Myocyte (in vitro differentiated cells): ENCODE data around the gene HHAT. TPM values are rescaled to one million over a fixed set of nuclear protein-coding genes. Genes with fewer than 3 reads are reported as not detected.

ENCODE experiments used
- DNase-seq: peaks from one replicate; pipeline ENCODE4 v3.0.0-alpha.2; 2012; ENCODE audit warnings: low read depth
- total RNA-seq: library from RNA; depleted of rRNA; stranded (reverse); fragments of >200 nt; gene quantifications from 2 replicates; pipeline ENCODE4 v1.2.3, GENCODE V29; 2014

Gene HHAT
- total RNA-seq, 1 donor from 2014 or later, result 24.8 TPM

DNA sequence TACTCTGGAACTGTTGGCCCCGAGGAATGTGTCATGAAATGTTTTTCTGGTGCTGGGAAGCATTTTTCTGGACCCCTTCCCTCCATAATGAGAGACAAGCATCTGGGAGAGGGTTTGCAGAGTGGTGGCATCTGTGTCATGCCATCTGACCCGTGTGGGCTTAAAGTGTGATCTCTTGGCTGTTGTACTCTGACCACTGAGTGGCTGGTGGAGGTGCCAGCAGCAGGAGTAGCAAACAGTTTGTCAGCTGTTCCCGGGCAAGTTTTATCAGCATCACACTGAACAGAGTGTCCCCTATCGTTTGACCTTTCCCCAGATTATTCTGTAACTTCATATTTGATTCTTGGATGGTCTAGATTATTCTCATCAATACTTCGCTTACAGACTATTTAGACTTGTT lies 150.1 kb downstream of the HHAT start:
- peak; percentile 85 for DNase-seq

DNA sequence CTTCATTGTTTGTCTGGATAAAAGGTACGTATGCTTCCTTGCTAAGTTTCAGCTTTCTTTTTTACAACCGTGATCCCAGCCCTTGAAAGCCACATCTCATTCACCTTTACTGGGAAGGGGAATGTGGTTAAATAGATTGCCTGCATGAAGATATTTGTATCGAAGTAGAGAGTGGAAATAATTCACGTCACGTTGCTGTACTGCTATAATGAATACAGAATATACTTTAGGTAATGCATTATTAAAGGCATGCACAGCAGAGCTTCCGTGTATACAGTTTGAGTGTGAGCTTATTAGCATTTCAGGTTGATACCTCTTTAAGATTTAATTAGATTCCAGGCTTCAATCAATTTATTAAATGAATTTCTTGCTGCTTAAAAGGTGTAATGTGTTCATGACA lies 153.8 kb downstream of the HHAT start:
- no peak for DNase-seq

DNA sequence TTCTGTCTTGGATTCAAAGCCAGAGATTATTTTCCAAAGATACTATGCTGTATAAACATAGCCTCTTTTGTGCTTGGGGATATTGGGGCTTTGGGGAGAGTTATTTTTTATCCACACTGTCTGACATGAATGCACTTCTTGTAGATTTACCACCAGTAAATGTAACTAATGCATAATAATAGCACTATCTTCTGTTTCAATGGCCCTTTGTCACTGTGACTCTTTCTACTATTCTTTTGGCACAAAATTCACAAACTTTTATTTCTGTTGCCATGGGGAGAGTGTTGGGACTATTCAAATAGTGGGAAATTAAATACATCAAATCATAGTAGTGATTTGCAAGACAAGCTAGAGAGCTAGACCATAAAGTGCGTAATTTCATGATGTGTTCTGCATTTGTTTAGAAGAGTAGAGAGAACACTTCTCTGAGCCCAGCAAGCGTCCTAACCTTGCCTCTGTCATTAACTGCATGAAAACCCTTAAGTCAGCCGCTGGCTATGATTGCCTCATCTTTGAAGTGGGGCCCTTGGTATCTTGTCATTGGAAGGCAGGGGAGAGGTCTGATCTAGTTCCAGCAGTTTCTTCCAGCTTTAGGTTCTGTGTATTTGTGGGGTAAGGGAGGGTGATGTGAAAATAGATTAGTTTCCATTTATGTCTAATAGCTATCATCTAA lies 154.4 kb downstream of the HHAT start:
- DNase-seq, result no peak

DNA sequence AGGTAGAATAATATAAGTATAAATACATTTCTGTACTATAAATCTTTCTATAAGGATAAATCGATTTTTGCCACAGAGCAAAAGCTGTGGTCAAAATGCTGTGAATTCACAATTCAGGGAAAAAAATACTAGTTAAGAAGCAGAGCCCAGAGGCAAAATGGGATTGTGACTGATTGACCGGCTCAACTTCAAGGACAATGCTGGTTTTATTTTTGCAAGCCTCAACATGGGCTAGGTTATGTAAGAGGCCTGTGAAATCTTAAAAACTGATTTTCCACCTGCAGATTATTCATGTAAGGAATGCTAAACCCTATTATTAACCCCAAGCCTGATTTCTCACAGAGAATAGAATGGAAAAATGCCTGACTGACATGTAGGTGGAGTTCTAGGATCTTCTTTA lies 155.1 kb downstream of the HHAT start:
- no peak for DNase-seq

- no peak for DNase-seq
Measured at GRCh38 chr1:210487021-210487420, 158.3 kb downstream of the HHAT start.

GRCh38 chr1:210489491-210489890 lies 160.8 kb downstream of the HHAT start:
- DNase-seq, result no peak

DNA sequence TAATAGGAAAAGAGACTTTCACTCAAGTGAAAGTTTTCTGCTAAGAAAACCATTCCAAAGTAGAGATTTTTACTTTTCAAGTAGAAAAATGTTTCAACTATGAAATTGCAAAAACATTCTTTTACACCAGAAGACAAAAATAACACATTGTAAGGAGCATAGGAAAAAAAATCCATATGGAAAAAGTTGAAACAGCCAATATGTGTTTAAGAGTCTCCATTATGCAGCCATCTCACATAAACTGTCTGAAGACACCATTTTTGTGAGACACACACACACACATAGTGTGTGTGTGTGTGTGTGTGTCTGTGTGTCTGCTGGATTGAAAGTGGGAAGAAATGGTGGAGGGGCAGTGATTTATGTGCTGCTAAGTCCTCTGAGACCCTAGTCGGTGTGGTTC lies 162.1 kb downstream of the HHAT start:
- no peak for DNase-seq

DNA sequence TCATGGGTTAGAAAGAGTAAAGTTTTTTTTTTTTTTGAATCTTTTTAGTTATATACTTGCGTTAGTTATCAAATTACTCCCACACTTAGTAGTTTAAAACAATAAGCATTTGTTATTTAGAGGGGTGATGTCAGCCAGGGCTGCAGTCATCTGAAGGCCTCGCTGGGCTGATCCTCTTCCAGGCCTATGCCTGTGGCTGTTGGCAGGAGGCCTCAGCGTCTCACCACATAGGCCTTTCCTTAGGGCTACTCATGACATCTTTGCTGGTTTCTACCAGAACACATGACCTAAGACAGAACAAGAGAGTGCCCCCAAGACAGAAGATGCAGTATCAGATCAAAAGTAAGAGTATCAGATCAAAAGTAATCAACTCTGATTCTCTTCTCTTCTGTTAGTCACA lies 167.4 kb downstream of the HHAT start:
- DNase-seq, result peak; percentile 88

GRCh38 chr1:210499956-210500355 lies 171.3 kb downstream of the HHAT start:
- peak; percentile 79 for DNase-seq

DNA sequence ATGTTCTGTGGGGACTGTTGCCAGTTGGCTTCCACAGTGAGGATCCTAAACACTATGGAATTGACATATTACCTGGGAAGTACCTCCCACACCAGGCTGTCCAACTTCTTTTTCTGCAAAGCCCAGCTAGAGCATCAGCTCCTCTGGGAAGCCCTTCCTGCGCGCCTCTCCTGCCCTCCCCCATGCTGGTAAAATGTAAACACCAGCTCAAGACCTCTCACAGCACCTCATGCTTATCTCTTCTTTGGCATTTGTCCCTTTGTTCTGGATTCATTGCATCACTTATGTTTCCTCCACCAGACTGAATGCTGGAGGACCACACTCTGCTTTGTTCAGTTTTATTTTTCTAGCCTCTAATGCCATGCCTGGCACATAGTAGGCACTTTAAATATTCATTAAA lies 172.1 kb downstream of the HHAT start:
- DNase-seq, result no peak

DNA sequence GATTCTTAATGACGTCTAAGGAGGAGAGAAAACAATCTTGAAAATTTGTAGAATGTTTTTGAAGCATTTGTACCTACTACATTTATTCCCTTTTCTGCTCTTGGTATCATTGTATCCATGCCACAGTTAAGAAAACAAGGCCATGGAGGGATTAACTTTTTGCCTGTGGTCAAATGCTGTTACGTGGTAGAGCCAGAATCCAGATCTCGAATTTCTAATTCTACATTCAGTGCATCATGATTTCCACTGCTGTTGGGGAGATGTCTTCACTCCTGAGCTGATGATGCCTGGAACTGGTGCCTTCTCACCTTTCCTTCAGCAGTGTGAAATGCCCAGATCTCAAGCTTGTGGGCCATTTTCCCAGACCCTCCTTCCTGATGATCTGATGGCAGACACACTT lies 175.6 kb downstream of the HHAT start:
- peak; percentile 60 for DNase-seq

DNA sequence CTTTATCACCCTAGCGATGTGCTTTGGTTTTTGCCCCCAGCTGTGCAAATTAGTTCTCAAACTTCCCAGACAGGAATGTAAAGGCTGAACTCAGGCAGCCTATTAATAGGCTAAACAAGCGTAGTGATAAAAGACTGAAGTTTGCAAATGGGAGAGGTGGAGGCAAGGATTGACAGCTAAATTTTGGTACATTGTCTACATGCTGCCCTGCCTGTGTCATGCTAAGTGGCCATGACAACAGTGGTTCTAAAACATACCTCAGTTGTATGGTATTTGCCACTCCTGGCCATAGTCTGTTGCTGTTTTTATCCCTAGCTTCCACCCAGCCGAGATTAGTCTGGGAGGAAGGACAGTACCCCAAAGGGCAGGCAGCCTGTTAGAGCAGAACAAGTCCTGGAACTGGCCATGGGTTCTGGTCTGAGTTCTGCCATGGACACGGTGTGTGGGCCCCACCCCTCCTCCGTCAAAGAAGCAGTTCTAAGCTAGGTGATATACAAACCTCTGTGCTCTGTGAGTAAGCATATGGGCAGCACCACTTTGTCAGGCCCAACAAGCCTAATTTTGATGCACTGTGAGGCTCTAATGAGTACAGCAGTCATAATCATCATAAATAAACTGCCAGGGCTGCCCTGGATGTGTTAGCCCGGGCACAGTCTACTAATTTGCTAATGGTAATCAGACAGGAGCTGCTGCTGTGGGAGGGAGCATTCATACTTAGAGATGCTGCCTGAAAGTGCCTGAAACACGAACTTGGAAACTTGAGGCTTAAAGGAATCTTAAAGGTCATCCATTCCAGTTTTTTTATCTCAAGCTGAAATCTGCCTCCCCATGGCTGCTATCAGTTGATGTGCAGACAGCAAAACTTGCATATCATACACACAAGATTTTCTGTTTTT lies 177.1 kb downstream of the HHAT start:
- DNase-seq, result peak; percentile 74

DNA sequence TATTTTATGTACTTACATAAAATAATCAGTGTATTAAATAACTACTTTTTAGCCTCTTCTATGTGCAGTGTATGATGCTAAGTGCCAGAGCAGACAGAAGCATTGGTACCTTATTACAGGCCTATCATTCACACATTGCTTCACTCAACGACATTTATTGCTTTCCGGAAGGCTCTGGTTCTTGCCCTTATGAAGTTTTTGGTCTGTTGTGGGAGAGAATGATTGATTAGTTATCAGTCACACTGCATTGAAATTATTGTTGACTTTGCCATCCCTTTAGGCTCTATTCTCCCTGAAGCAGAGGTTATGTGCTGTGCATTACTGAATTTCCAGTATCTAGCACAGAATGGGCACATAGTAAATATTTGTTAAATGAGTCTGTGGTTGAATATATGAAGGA lies 178.0 kb downstream of the HHAT start:
- DNase-seq, result no peak

DNA sequence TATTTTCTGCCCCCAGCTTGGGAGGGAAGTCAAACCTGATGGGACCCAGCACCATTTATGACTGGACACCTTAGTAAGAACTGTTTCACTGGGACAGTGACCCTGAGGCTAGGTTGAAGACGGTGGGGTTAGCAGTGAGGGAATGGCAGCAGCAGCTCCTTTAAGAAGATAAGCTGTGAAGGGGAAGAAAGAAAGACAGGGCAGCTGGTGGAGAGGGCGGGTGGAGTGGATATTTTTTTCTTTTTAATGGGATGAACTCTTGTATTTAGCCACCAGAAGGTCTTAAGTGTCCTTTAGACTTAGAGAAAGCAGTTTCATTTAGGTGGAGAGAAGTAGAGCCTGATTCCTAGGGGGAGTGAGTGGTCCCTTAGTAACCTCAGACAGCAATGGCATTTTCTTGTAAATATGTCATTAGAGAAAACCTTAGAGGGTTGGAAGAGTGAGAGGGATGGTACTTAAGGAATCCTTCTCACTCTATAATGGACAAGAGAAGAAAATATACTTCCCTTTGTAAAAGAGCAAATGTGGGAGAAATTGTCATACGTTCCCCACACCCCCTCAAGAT lies 187.5 kb downstream of the HHAT start:
- no peak for DNase-seq

- no peak for DNase-seq
Measured at GRCh38 chr1:210516697-210517459, 188.2 kb downstream of the HHAT start.

- no peak for DNase-seq
Measured at GRCh38 chr1:210523830-210524229, 195.1 kb downstream of the HHAT start.

GRCh38 chr1:210525716-210526454 lies 197.2 kb downstream of the HHAT start:
- no peak for DNase-seq

- peak; percentile 77 for DNase-seq
Measured at GRCh38 chr1:210527091-210527490, 198.4 kb downstream of the HHAT start.

- DNase-seq, result no peak
Measured at GRCh38 chr1:210531475-210532222, 202.9 kb downstream of the HHAT start.

- DNase-seq, result no peak
Measured at GRCh38 chr1:210532223-210532598, 203.5 kb downstream of the HHAT start.
